Heart left ventricle (tissue), 16 donors: ENCODE measurements around the gene ZNF584. TPM values are rescaled to one million over a fixed set of nuclear protein-coding genes. Genes with fewer than 3 reads are reported as not detected.
"Not testable (repeated sequence)": the region's sequence is repeated elsewhere in the genome, so short reads cannot be mapped to it uniquely, and the experiment has no call there.

Experiments used
- ATAC-seq, 4 donors: fragments of 200-7000 bp; cut with Tn5 transposase; one replicate each; pipeline ENCODE4 v1.9.1; 2020 to 2022; ENCODE audit warnings: moderate library complexity in 4 of 4, mild to moderate bottlenecking in 3 of 4, moderate number of reproducible peaks in 1 of 4
- DNase-seq, 5 donors: peaks; one replicate each; pipeline ENCODE4 v3.0.0-alpha.2; 2020
- H3K27ac ChIP-seq, 12 donors: fragments of 200-600 bp; sonication (generic) in 4 of 12; one replicate each; pipeline versions ENCODE4 v1.5.0 to v1.8.0; 2016 to 2022; ENCODE audit warnings: mild to moderate bottlenecking in 2 of 12
- H3K27me3 ChIP-seq, 9 donors: fragments of 200-600 bp; sonication (generic) in 2 of 9; one replicate each; pipeline versions ENCODE4 v1.5.1 to v1.8.0; 2016 to 2022; ENCODE audit warnings: mild to moderate bottlenecking in 3 of 9
- H3K36me3 ChIP-seq, 9 donors: fragments of 200-600 bp; sonication (generic) in 2 of 9; one replicate each; pipeline versions ENCODE4 v1.5.0 to v1.8.0; 2018 to 2022; ENCODE audit warnings: mild to moderate bottlenecking in 2 of 9
- H3K4me1 ChIP-seq, 12 donors: fragments of 200-600 bp; sonication (generic) in 4 of 12; one replicate each; pipeline versions ENCODE4 v1.5.0 to v1.8.0; 2016 to 2022; ENCODE audit warnings: mild to moderate bottlenecking in 3 of 12
- H3K4me3 ChIP-seq, 12 donors: fragments of 200-600 bp; sonication (generic) in 4 of 12; one replicate each; pipeline versions ENCODE4 v1.5.0 to v1.8.0; 2017 to 2022; ENCODE audit warnings: mild to moderate bottlenecking in 9 of 12, moderate library complexity in 4 of 12
- H3K9me3 ChIP-seq, 12 donors: fragments of 200-600 bp; sonication (generic) in 4 of 12; one replicate each; pipeline versions ENCODE4 v1.5.0 to v1.8.0; 2016 to 2022; ENCODE audit warnings: mild to moderate bottlenecking in 1 of 12
- CTCF ChIP-seq, 12 donors: fragments of 200-600 bp; sonication (generic) in 4 of 12; IDR thresholded peaks; one replicate each; pipeline versions ENCODE4 v1.5.0 to v1.8.0; 2018 to 2022; ENCODE audit warnings: antibody characterized with exemption in 12 of 12, mild to moderate bottlenecking in 5 of 12
- POLR2A ChIP-seq, 2 donors: fragments of 450-650 bp; IDR thresholded peaks; one replicate each; pipeline ENCODE4 v1.6.1; 2017; ENCODE audit warnings: antibody characterized with exemption in 2 of 2, mild to moderate bottlenecking in 2 of 2, moderate library complexity in 2 of 2
- WGBS, 4 donors: extraction: QIAGEN DNeasy Blood & Tissue Kit in 2 of 4; methylation state at CpG; one replicate each; pipeline versions ENCODE4 v1.1.5 to v1.1.7; 2013 to 2018; 5-methylcytosine and 5-hydroxymethylcytosine counted together
- intact Hi-C, 10 donors: fragments of 100-400 bp; cut with DNase I; formaldehyde crosslinking; loops; one replicate each; pipeline versions ENCODE4 v1.11.1 to v1.14.2; 2022
- polyA plus RNA-seq, 2 donors: library from polyadenylated mRNA; stranded (reverse); fragments of 200-250 nt; gene quantifications; one replicate each; pipeline ENCODE4 v1.2.3, GENCODE V29; 2013
- total RNA-seq, 9 donors: library from RNA; depleted of rRNA in 2 of 9; stranded (reverse); fragments of >200 nt in 2 of 9; fragmentation: NEBNext Ultra II Directional in 3 of 9; extraction: Animal tissue kit (Norgen Biotek cat#: 25700) in 3 of 9; gene quantifications; one replicate each; pipeline versions ENCODE4 v1.1.0 to v1.2.4, GENCODE V29; 2016 to 2023
- donor health status: ischemic (EF 13 %, LVEDD 7.1; RV severe dilation, severe dysfunction).
- donor health status: healthy with polysubstance abuse.
- donor health status: DM: no; HTN: yes; CAD: no.
- donor health status: DM: no; HTN: no; CAD: no.
- donor health status: ischemic (EF 25% LVEDD 6.9; RV normal size, moderate dysfunction).
- donor health status: ischemic (EF 25% LVEDD 5.7; RV mildly dilated, moderate dysfunction).
- donor health status: healthy.
- donor health status: DM: yes; HTN: yes; CAD: no.
- donor health status: ischemic (EF 35%, LVEDD 5.7; RV mildly dilated, moderate dysfunction).
- donor health status: nonischemic (EF 11% LVEDD 7.7; RV severe dilation, severe dysfunction).
- donor health status: DM: yes; HTN: yes; CAD: no.
- donor health status: PGD.
- donor health status: ischemic (EF 29% LVEDD 5.4; RV normal size, mild dysfunction).
- donor health status: nonischemic (EF 23%, LVEDD 6.1; RV moderate dilation, normal function).

The ZNF584 gene
- total and polyA plus RNA-seq, 11 donors: 6.1 to 31.4 (median 16.9) TPM

GRCh38 chr19:58400316-58400915, 8.0 kb upstream of the ZNF584 start:
- WGBS, 4 donors: 56 to 63% (median 59%) methylated on average over 13 to 18 of the region's 18 CpGs
- no peak for ATAC-seq
- peaks cover 3 to 31% (median 14%) of the 10 kb centered on the region in 12 donors for H3K4me1 ChIP-seq
- intact Hi-C loops: loop anchor here in 1 of 10 donors (2.0 kb wide), 1 partner anchor 14 kb away; the partner anchor contains the start of gene RPS5
- H3K27ac ChIP-seq: peak overlapping the region in 6 of 12 donors; percentile 7 to 67 (median 45)
- no peak for DNase-seq
- TF ChIP-seq CTCF (IDR thresholded peaks at IDR 0.05) (no peak), POLR2A (IDR thresholded peaks at IDR 0.05) (no peak)
- H3K27me3 ChIP-seq: peaks cover 5 to 22% (median 16%) of the 10 kb centered on the region in 9 donors
- H3K4me3 ChIP-seq: peak overlapping the region; percentile 21 to 83 (median 64)
- H3K36me3 ChIP-seq: peaks cover 0 to under 1% (median 0%) of the 10 kb centered on the region in 9 donors
- no peaks in the 10 kb centered on the region for H3K9me3 ChIP-seq

GRCh38 chr19:58400916-58401839, 7.3 kb upstream of the ZNF584 start:
- Histone ChIP-seq H3K36me3 (no peaks in the 10 kb centered on the region), H3K27ac (peak overlapping the region in 9 of 12 donors; percentile 7 to 74 (median 60)), H3K27me3 (peaks cover 5 to 15% (median 13%) of the 10 kb centered on the region in 9 donors), H3K9me3 (no peaks in the 10 kb centered on the region), H3K4me3 (peak overlapping the region; percentile 48 to 83 (median 64)), H3K4me1 (peaks cover 3 to 26% (median 13%) of the 10 kb centered on the region in 12 donors)
- ATAC-seq (peak; percentile 98 to 100 (median 100)), DNase-seq (peak; percentile 99 to 100 (median 100))
- 1 to 2% (median 2%) methylated on average over 49 to 80 of the region's 80 CpGs for WGBS, 4 donors
- TF ChIP-seq CTCF (IDR thresholded peaks at IDR 0.05) (peak in 3 of 12 donors; percentile 15 to 29 (median 24)), POLR2A (IDR thresholded peaks at IDR 0.05) (peak in 1 of 2 donors; percentile 52)
- intact Hi-C loops: loop anchor here in 1 of 10 donors (1.0 to 2.0 kb wide), 2 partner anchors 14 to 20 kb away; partner anchors contain the start of genes RPS5 and ZNF837

DNA sequence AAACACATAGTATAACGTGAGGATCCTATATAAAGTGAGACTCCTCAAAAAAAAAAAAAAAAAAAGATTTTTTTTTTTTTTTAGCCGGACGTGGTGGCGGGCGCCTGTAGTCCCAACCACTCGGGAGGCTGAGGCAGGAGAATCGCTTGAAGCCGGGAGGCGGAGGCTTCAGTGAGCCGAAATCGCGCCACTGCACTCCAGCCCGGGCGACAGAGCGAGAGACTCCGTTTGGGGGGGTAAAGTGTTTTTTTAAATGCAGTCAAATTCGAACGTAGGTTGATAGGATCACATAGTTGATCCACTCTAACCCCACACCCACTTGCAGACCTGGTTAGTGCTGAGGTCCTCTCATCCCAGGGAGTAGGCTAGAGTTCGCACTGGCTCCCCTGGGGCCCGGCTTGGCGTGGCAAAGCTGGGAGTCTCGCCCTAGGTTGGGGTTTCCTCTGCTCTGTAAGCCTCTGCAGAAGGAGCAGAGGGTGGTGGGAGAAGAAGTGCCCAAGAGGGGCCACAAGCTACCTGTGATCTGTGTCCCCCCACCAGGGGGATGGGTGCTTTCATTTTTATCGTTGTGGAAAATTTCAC, 6.5 kb upstream of the ZNF584 start:
- Histone ChIP-seq H3K27me3 (peaks cover 2 to 12% (median 7%) of the 10 kb centered on the region in 9 donors), H3K27ac (peak overlapping the region in 4 of 12 donors; percentile 33 to 74 (median 63)), H3K36me3 (no peaks in the 10 kb centered on the region), H3K9me3 (no peaks in the 10 kb centered on the region), H3K4me3 (peak overlapping the region; percentile 48 to 83 (median 64)), H3K4me1 (peaks cover 3 to 23% (median 13%) of the 10 kb centered on the region in 12 donors)
- WGBS, 4 donors: 26 to 34% (median 29%) methylated on average over 22 to 23 of the region's 23 CpGs
- no peak for DNase-seq
- TF ChIP-seq CTCF (IDR thresholded peaks at IDR 0.05): no peak
- no peak for TF ChIP-seq POLR2A (IDR thresholded peaks at IDR 0.05)
- no peak for ATAC-seq
- intact Hi-C loops: loop anchor here in 1 of 10 donors (1.0 to 2.0 kb wide), 2 partner anchors 15 to 21 kb away; partner anchors contain the start of genes RPS5 and ZNF837

- DNase-seq, intact Hi-C loops, H3K4me3 ChIP-seq, H3K27me3 ChIP-seq, ATAC-seq, H3K9me3 ChIP-seq, H3K27ac ChIP-seq, H3K36me3 ChIP-seq: not testable (repeated sequence)
- 69 to 87% (median 78%) methylated on average over 5 of the region's 5 CpGs for WGBS, 4 donors
- peaks cover 3 to 34% (median 23%) of the 10 kb centered on the region in 12 donors for H3K4me1 ChIP-seq
Observed at GRCh38 chr19:58403920-58404478, 4.5 kb upstream of the ZNF584 start.
